EH (cell line): ENCODE data around the gene YES1.
"Not testable (repeated sequence)": the region's sequence is repeated elsewhere in the genome, so short reads cannot be mapped to it uniquely, and the experiment has no call there.

Source experiments
- DNase-seq: peaks from one replicate; pipeline ENCODE4 v3.0.0-alpha.2; 2015; ENCODE audit warnings: low read depth

YES1 gene

DNA sequence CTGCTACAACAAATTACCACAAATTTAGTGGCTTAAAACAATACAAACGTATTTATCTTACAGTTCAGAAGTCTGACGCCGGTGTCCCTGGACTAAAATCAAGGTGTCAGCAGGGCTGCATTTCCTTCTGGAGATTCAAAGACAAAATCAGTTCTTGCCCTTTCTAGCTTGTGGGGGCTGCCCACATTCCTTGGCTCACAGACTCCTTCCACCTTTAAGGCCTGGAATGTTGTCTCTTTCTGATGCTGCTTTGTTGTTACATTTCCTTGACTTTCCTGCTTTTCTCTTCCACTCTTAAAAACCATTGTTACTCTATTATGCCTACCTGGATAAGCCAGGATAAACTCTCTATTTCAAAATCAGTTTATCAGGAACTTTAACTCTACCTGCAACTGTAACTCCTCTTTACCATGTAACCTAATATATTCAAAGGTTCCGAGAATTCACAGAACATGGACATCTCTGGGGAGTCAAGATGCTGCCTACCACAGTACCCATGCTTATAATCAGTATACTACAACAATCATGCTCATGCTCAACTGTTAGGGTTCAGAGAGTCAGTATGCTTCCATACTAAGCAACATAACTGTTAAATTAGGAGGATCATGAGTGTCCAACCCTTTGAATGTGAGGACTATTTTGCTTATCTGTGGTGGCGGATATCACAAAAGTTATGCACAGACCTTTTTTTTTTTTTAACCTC is 27.4 kb downstream of the YES1 start:
- DNase-seq: no peak

DNA sequence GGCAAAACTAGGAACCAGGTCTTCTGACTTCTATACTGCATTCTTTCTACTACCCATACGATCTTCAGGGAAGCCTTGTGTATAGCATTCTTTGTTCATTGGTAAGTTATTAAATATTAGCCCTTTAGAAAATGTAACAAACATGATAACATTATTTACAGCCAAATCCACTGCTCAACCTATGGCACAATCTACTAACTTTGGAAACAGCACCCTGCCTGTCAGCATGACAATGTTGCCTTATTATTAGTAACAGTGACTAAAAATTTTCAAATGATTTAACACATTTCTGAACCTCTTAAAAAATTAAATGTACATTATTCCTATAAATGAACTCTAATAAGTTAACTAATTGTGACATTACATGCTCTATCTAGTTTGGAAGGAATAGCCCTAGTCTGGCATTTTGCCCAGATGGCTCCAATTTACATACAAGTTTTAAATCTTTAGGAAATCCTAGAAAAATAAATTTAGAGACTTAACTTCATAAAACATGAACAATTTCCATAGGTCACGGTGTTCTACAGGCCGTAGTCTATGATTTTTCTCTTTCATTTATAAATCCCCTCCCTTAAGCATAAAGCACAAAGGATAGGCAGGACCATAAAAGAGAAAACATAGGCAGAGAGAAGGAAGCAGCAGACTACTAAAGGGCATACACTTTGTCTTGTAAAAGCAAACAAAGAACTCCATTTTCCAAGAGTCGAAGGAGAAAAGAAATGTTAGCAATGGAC is 33.7 kb downstream of the YES1 start:
- DNase-seq: no peak

DNA sequence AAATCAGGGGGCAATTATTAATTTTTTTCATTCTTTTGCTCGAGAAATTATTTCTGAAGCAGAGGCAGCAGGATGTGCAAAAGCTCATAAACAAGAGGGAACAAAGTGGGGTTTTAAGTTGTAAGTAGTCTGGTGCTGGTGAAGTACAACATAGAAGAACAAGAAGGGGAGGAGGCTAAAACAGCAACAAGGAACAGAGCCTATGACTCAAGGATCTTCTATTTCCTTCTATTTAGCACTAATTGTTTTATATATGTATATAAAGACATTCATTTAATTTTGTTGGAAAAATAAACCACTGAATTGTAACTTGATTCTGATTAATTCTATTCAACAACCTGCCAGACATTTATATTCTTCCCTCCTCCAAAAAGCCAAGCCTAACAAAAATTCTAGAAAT is 35.0 kb downstream of the YES1 start:
- peak; percentile 50 for DNase-seq

DNA sequence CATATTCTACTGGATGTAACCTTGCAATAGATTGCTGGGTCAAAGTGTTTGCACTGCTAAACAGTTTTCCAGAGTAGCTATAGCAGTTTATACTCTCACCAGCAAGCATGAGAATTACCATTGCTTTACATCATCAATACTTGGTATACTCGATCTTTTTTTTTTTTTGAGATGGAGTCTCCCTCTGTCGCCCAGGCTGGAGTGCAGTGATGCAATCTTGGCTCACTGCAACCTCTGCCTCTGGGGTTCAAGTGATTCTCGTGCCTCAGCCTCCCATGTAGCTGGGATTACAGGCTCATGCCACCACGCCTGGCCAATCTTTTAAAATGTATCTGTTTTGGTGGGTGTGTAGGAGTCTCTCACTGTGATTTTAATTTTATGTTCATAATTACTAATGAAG is 36.0 kb downstream of the YES1 start:
- DNase-seq: not testable (repeated sequence)

DNA sequence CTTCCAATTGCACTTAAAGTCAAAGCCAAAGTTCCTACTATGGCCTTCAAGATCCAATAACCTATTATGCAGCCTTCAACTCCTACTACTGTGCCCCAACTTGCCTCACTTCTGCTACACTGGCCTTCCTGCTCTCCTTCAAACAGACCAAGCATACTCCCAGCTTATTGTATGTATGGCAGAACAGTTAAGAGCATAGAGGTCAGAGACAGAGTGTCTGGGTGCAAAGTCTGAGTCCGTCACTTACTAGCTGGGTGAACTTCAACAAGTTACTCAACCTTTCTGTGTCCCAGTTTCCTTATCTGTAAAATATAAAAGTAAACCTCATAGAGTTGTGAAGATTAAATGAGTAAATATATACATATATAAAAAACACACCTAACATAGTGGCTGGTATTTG is 37.2 kb downstream of the YES1 start:
- DNase-seq: no peak

DNA sequence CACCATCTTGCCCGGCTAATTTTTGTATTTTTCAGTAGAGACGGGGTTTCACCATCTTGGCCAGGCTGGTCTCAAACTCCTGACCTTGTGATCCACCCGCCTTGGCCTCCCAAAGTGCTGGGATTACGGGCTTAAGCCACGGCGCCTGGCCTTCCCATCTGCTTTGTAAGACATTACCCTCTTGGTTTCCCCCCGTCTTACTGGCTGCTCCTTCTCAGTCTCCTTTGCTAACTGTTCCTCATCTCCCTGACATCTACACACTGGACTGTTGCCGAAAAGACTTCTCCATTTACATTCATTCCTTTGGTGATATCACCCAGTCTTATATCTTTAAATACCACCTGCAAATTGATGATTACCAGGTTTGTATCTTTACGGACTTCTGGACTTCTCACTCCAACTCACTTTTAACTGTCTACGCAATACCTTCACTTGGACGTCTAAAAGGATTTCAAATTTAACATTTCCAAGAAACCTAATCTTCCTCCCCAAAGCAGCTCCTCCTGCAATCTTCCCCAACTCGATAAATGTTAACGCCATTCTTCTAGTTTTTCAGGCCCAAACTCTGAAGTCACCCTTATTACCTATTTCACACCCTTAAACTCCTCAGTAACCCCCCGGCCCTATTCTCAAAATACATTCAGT is 37.9 kb downstream of the YES1 start:
- no peak for DNase-seq

DNA sequence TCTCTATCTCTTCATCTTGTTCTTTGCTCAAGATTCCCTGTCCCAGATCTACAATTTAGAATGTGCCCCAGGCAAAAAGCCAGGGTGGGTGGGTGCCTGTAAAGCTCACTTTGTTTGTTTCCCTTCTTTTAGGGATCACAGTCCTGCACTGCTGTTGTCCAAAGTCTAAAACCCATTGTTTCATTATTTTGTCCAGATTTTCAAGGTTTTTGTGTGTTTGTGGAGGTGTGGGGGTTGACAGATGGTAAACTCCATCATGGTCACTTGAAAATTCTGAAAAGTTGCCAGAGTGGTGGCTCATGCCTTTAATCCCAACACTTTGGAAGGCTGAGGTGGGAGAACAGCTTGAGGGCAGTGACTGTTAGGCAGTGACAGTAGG is 41.5 kb downstream of the YES1 start:
- peak; percentile 64 for DNase-seq

DNA sequence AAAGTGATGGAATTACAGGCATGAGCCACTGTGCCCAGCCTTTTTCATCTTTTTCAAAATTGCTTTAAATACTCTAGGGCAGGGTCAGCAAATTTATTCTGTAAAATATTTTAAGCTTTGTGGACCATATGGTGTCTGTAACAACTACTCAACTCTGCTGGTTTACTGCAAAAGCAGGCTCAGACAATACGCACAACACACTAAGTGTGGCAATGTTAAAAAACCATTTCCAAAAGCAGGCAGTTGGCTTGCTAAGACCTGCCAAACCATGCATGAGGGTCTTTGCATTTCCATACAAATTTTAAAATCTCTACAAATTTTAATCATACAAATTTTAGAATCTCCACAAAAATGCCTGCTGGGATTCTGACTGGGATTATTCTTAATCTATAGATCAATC is 44.1 kb downstream of the YES1 start:
- DNase-seq: no peak

DNA sequence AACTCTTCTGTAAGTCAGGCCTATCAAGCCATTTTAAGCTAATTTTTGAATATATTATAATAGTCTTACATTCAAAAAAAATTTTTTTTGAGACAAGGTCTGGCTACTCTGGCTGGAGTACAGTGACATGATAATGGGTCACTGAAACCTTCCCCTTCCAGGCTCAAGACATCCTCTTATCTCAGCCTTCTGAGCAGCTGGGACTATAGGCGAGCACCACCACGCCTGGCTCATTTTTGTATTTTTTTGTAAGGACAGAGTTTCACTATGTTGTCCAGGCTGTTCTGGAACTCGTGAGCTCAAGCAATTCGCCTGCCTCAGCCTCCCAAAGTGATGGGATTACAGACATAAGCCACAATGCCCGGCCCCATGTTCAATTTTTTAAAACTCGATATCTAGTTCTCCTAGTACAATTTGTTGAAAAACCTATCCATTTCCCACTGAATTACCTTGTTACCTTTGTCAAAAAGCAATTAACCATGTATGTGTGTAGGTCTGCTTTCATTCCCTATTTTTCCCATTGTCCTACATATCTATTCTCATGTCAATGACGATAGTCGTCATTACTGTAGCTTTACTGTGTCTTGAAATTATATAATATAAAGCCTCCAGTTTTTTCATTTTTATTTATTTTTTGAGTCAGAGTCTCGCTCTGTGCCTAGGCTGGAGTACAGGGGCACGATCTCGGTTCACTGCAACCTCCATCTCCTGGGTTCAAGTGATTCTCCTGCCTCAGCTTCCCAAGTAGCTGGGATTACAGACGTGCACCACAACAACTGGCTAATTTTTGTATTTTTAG is 44.8 kb downstream of the YES1 start:
- no peak for DNase-seq

DNA sequence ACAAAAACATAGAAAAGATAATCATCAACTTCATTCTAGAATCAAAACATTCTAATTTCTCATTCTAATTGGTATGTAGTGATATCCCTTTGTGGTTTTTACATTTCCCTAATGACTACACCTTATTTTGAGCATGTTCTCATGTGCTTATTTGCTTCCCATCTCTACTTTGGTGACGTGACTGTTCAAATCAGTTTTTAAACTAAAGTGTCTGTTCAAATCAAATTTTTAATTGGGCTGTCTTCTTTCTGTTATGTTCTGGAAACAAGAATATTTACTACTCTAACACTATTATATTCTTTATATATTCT is 45.5 kb downstream of the YES1 start:
- DNase-seq: no peak

DNA sequence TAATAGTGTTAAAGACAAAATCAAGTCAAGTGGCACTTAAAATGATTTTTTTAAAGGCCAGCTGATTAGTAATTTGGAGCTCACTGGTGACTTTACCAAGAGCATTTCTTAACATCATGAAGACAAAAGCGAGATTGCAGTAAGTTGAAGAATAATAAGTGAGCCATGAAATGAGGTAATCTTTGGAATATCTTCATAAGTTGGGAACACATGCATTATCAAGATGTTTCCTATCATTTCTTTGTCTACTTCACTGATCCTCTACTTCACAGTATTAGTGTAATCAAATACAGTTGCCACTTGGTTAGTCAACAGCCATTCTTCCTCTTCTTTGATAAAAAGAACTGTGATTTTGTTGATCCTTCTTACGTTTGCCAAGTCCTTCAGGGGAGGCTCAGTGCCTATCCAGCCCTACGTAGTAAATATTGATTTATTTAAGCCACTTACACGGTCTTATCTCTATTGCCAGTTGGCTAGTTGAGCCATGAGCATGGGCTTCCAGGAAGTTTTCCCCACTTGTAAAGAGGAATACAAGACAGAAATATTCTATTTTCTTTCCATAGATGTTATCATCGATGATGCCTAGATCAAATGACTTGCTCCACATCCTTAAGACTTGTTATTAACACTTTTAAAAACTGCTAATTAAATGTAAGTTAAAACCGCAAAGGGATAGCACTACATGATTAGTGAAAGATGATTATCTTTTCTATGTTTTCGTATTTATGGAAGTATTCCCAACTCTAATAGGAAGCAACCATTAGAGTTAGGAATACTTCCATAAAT is 46.1 kb downstream of the YES1 start:
- DNase-seq: no peak

DNA sequence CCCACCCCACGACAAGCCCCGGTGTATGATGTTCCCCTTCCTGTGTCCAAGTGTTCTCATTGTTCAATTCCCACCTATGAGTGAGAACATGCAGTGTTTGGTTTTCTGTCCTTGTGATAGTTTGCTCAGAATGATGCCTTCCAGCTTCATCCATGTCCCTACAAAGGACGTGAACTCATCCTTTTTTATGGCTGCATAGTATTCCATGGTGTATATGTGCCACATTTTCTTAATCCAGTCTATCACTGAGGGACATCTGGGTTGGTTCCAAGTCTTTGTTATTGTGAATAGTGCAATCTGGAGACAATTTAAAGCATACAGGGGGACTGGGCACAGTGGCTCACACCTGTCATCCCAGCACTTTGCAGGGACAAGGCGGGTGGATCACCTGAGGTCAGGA is 52.2 kb downstream of the YES1 start:
- not testable (repeated sequence) for DNase-seq

DNA sequence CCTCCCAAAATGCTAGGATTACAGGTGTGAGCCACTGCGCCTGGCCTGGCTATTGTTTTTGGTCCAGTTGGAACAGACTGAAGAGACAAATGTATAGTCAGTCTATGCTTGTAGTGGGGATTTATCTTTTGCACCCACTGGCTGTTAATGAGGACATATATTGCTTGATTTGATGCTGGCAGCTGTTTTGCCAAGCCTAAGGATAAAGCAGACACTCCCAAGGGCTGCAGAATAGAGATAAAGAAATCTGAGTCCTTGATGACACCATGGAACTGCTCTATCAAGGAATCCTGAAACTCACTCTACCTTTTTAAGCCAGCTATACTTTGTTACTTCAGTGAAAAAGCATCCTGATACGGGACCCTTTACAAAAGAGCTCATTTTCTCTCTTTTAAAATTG is 56.5 kb downstream of the YES1 start:
- DNase-seq: no peak

DNA sequence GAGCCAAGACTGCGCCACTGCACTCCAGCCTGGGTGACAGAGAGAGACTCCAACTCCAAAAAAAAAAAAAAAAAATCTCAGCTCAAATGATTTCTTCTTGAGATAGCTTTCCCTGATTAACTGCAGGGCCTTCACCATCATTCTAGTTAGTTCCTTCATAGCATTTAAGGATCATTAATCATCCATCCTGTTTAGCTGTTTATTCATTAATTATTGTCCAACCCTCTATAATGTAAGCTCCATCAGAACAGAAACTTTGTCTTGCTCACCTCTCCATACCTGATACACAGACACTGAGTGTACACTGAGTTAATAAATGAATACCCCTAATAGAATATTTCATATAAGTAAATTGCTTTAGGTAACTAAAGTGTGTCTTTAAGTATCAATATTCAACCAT is 57.4 kb downstream of the YES1 start:
- DNase-seq: no peak

DNA sequence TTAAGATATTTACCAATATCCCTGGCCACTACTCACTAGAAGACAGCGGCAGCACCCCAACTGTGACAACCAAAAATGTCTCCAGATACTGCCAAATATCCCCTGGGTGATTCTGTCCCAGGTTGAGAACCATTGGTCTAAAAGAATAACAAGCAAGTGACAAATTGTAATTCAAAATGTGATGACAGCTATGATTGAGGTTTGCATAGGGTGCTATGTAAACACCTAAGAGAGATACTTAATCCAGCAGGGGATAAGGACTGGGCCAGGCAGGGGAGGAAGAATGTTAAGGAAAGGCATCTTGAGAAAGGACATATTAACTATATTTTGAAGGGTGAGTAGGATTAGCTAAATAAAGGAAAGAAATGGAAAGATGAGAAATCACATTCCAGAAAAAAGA is 61.6 kb downstream of the YES1 start:
- DNase-seq: no peak

DNA sequence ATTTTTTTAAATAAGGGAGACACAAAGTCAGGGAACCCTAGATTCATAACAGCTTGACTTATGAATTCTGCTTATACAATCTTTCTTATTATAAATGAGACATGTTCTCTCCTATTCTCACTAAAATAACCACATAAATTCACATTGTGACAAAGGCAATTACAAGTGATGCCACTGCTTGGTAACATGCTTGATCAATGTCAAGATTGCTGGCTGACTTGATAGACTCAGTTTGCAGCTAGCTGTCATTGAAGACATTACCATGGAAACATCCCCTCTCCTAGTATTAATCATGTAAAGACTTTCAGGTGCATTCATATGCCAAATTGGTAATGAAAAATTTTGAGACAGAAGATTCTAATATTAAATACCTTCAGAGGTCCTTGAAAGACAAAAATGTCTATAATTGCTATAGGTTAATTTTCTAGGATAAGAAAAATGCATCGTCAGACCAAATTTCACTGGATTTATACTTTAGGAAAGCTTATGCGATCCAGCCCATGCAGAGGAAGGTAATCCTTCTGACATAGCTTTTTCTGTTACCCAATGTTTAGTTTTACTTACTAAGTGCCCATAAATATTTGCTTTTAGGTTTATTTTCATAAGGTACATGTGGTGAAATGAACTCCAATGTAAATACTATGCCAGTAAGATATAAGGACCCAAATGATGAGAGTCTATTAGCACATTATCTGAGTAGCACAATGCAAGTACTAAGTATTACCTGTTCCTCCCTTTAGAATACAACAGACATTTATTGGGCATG is 67.0 kb downstream of the YES1 start:
- no peak for DNase-seq

DNA sequence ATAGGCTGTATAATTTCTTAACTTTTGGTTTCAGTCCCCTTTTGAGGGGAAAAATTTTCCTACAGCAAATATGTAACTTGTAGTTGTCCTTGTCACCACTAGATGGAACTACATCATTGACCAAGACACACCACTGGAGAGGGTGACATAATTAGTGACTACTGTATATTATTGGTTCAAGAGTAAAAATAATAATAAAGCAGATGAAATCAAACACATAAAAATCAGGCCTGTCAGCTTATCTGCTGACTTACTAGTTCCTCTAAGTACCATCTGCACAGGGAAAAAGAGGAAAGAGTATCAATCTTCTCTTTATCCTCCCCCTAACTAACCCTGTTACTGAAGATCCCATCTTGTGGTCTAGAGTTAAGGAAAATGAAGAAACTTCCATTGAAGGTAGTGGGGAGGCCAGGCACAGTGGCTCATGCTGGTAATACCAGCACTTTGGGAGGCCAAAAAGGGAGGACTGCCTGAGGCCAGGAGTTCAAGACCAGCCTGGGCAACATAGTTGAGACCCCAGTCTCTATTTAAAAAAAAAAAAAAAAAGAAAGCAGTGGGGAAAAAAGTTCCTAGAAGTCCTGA is 70.0 kb downstream of the YES1 start:
- DNase-seq: peak; percentile 57

DNA sequence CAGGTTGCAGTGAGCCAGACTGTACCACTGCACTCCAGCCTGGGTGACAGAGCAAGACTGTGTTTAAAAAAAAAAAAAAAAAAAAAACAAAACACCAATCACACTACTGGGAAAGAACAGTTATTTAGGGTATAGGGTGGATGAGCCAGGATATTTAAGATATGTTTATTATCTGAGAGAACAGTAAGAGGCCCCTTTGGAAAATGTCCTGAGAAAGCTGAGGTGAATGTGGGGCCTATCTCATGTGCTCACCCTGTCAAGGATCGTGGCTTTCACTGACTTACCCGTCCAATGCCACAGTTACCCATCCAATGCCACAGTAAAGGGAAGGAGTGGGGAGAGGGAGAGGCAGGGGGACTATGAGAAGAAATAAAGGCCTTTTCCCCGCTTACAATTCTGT is 79.7 kb downstream of the YES1 start:
- no peak for DNase-seq

DNA sequence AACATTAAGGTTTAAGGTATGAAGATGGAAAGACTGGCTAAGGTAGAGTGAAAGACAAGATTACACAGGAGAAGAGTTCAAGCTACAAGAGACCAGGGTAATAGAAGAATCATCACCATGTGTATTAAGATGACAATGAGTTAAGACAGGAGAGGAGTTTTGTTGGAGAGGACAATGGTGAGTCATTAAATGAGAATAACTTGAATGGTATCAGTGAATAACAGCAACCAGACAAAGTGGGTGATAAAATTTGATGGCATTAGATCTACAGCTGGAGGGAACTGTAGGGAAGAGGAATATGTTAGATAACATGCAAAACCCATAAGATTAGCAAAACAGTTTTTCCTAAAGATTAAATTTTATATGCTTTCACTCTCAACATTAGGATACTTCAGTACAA is 80.9 kb downstream of the YES1 start:
- peak; percentile 24 for DNase-seq

DNA sequence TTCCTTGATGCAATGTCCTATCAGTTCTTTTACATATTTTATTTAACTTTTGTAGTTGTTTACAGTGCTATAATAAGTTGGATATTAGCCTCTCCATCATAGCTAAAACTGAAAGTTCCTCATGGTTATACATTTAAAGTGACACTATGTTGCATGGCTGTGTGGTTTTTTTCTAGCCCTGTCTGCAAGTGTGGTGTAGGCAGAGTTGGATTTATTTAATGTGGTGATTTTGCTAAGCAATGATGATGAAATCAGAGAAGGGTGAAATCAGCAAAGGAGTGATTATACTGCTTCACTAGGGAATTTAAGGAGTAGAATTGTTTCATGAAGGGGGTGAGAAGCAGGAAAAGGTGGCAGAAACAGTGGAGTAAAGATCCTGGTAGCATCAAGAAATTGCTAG is 81.3 kb downstream of the YES1 start:
- DNase-seq: no peak

DNA sequence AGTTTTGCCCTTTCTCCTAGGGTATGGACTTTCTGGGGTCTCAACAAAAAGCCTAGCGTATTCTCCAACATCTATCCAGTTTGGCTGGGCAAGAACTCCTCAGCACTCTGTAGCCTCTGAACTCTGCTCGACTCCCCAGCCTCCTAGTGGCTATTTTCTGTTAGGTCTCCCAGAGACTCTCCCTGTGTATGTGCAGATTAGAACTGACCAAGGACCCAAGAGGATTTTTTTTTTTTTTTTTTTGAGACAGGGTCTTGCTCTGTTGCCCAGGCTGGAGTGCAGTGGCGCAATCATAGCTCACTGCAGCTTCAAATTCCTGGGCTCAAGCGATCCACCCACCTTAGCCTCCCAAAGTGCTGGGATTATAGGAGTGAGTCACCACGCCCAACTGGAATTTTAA is 81.9 kb downstream of the YES1 start:
- peak; percentile 14 for DNase-seq
